ENCODE results near the gene ADGRG3.

ADGRG3 gene

GRCh38 chr16:57646388-57647039 lies 21.6 kb upstream of the ADGRG3 start:
- no peak for DNase-seq

DNA sequence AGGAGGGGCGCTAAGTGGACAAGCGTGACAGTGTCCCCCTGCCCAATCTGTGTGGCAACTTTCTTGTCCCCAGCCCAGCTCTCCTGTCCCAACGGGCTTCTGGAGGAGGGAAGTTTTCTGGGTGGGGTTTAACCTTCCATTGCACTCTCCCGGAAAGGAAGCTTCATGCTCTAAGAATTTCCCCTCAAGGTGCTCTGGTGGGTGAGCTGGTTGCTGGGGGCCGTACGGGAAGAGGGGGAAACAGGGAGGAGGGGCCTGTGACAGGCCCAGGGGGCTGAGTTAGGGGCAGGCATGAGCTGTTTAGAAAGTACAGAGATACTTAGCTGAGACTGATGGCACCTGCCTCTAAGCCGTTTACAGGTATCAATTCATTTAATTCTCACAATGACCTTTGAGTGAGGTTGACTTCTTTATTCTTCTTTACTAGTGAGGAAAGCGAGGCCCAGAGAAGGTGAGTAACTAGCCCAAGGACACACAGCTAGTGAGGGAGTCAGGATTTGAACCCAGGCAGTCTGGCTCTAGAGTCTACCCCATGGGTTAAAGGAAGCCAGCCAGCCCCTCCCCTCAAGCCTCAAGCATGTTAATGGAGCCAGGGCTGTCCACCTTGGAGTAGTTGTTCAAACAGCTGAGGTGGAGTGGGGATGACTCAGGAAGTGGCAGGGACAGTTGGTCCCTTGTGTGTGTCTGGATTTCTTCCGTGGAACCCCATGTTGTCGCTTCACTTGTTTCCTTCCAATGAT lies 20.8 kb upstream of the ADGRG3 start:
- DNase-seq = no peak

DNA sequence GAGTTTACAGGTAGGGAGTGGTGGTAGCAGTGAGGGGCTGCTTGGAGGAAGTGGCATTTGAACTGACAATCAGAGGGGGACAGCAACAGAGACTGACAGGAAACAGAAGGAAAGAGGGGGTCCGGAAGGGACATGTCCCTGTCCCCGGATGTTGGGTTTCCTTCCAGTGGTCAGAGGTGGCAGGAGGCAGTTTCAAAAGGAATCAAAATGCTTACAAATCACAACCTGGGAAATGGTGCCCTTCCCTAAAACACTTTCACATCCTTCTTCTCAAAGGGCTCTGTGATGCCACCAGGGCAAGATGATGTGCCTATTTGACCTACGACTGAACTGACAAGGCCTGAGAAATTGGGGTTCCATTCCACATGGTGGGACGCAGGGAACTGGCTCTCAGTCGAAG lies 20.0 kb upstream of the ADGRG3 start:
- no peak for DNase-seq

DNA sequence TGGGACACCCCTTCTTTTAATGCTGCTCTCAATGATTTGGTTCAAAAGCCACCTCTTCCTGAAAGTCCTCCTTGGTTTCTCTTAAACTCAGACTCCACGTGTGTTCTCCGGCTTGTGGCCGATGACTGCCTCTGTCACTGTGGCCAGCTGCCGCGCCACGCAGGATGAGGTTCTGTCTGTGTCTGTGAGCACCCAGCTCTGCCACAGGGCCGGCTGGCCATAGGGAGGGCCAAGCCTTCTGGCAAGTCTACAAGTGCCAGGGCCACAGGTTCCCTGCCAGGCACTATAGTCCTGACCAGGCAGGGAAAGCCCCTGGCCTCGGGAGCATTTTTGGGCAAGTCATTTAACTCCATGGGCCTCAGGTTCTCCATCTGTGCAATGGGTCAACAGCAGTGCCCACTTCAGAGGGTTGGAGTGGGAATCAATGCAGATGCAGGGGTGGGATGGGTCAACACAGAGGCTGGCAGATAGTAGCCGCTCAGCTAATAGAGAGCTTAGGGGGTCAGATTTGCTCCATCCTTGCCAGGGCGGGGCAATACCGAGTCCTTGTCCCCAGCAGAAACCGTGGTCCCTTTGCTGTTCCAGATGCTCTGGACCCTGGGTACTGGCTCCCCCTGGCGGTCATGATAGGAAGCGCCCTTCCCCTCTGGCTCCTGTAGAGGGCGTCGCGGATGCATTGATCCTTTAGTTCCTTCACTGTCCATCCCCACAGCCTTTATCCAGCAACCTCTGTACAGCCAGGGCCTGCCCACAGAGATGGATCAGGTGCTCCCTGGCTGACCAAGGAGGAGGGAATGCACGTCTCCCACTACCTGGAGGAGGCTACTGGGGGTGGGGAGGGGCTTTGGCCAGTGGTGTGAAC lies 19.3 kb upstream of the ADGRG3 start:
- DNase-seq = peak; percentile 79

- DNase-seq = no peak
Observed at GRCh38 chr16:57649443-57649751, 18.7 kb upstream of the ADGRG3 start.

DNA sequence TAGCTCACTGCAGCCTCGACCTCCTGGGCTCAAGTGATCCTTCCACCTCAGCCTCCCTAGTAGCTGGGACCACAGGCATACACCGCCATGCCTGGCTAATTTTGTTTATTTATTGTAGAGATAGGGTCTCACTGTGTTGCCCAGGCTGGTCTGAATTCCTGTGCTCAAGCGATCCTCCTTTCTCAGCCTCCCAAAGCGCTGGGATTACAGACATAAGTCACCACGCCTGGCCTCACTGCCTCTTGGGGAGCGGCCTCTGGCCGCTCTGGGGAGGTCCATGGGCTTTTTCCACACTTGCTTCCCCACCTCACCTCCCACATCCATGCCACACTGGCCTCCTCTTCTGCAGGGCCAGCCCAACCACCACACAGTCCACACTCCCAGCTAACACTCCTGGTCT lies 18.3 kb upstream of the ADGRG3 start:
- no peak for DNase-seq

- no peak for DNase-seq
Observed at GRCh38 chr16:57651344-57652333, 16.5 kb upstream of the ADGRG3 start.

DNA sequence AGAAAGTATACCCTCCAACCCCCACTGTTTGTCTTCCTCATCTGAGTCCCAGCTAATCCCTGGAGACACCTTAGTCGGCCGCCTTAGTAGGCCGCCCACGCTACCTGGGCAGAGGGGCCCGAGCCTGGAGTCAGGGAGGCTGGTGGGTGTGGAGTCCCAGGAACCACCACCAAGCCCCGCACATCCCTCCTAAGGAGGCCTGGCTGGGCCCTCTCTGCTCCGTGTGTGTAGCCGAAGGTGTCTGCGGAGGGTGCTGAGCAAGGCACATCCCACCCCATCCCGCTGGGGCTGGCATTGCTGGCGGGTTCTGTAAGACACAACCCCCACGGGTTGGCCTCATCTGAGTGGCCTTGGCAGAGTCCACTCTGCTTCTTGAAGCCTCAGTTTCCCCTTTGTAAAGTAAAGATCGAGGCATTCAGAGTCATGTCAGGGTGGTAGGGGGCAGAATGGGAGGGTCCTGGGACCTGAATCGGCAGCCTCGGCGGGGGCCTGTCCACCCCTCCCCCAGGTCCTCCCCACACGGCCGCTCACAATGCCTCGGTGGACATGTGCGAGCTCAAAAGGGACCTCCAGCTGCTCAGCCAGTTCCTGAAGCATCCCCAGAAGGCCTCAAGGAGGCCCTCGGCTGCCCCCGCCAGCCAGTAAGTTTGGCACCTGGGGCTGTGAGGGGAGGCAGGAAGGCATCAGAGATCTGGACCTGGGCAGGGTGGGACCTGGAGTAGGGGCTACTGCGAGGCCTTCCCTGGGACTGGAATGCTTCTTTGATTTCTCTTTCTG lies 15.2 kb upstream of the ADGRG3 start:
- no peak for DNase-seq

GRCh38 chr16:57653936-57654335 lies 14.2 kb upstream of the ADGRG3 start:
- no peak for DNase-seq

- no peak for DNase-seq
Observed at GRCh38 chr16:57656342-57656955, 11.7 kb upstream of the ADGRG3 start.

DNA sequence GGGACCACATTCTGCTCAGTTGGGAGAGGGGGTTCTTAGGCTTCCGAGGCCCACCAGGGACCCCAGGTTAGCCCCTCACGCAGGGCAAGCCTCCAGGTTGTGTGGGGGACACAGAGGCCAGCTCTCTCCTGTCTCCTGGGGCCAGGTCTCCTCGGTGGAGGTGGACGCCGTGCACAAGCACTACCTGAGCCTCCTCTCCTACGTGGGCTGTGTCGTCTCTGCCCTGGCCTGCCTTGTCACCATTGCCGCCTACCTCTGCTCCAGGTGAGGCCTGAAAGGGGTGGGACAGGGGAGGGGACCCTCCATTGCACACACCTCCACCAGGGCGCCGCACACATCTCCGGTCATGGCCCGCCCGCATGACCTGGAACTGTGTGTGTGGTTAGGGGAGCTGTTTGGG lies 10.9 kb upstream of the ADGRG3 start:
- no peak for DNase-seq

DNA sequence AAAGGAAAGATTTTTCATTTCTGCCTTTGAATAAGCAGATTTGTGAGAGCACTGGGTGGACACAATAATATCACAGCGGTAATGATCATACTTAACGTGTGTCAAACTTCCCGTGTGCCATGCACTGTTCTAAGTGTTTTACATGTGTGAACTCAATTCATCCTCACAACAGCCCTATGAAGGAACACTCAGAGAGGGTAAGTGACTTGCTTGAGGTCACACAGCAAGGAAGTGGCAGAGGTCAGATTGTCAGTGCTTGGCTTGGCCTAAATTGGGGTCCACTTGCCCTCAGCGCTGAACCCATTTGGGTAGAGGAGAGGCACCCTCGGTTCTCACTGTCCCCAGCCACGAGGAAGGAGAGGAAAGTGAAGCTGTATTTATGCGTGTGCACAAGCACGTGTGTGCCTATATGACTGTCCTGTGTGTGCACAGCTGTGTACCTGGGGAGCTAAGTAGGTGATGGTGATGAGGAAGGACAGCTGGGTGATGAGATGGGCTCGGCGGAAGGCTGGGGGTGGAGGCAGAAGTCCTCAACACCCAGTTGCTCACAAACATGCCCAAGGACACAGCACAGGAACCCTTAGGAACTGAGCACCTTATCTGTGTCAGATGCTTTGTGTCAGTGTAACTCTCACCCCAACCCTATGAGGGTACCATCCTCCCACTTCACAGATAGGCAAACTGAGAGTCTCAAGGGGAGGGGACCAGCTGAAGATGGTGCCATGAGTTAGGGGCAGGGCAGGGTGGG lies 9.8 kb upstream of the ADGRG3 start:
- no peak for DNase-seq

- no peak for DNase-seq
Observed at GRCh38 chr16:57658878-57659674, 9.0 kb upstream of the ADGRG3 start.

DNA sequence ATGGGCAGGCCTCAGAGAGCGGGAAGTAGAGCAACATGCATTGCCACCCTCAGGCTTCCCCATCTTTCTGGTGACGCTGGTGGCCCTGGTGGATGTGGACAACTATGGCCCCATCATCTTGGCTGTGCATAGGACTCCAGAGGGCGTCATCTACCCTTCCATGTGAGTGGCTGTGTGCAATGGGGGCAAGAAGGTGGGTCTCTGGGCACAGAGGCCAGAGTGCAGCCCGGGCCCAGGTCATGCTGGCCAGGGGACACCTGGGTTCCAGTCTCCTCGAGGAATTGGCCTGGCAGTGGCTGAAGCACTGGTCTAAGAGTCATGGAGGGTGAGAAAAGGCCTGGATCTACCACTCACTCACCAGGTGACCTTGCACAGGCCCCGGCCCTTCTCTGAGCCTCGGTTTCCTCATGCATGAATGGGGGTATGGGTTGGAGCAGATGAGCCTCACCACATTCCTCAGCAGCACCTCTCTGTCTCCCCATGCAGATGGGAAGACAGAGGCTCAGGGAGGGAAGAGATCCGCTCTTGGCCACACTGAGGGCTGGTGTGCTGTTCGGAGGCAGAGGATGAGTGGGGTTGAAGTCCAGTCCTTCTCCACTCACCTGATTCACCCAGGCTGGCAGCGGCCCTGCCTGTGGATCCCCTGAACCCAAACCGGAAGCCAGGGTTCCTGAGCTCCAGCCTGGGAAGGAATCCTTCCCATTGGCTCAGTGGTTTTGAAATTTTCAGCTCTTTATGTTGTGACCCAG lies 7.2 kb upstream of the ADGRG3 start:
- DNase-seq = no peak

DNA sequence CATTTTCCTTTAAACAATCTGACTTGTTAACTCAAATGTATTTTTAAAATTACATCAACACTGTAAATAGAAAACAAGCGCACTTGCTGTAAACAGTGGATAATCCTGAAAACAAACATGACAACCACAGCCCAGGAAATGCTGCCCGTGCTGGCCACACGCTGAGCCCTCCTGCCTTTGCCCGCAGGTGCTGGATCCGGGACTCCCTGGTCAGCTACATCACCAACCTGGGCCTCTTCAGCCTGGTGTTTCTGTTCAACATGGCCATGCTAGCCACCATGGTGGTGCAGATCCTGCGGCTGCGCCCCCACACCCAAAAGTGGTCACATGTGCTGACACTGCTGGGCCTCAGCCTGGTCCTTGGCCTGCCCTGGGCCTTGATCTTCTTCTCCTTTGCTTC lies 6.6 kb upstream of the ADGRG3 start:
- no peak for DNase-seq

DNA sequence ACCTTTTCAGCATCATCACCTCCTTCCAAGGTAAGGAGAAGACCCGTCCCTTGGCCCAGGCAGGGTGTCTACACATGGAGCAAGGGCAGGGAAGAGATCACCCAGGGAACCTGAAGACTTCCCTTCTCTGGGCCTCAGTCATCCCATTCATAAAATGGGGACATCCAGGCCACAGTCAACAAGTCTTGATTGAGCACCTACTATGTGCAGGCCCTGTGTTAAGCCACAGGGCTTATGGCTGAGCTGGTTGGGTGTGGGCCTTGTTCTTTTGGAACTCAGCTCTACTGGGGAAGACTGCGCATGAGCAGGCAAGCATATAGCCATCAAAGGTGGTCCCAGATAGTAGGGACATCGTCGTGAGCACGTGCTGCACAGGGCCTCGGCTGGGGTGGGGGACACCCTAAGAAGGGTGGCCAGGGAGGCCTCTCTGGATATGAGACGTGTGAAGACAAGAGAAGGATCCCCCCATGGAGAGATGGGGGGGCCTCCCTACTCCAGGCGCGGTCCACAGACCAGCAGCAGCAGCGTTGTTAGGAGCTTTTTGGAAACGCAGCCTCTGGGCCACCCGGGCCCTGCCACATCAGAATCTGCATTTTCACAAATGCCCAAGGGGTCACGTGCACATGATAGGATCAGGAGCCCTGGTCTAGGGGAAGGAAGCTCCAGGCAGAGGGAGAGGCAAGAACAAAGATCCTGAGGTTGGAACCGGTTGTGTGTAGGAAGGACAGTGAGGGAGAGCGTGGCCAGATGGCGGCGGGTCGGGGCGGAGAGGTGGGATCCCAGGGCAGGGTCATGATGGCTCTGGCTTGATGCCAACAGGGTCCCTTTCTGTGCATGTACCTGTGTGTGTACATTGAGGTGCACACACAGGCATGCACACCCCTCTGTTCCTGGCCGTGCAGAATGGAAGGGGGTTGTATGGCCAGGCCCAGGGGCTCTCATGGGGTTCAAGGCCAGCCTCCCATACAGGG lies 5.9 kb upstream of the ADGRG3 start:
- no peak for DNase-seq

- DNase-seq = no peak
Observed at GRCh38 chr16:57663436-57663835, 4.7 kb upstream of the ADGRG3 start.

All from NCI-H1092 treated with DMSO at 0.1 percent for 48 hours (cell line).